Keratinocyte (primary cell): ENCODE results near the gene NUDT7. TPM values are rescaled to one million over a fixed set of nuclear protein-coding genes. Genes with fewer than 3 reads are reported as not detected.

Experiments used
- DNase-seq: peaks from one replicate; pipeline ENCODE4 v3.0.0-alpha.2; 2011; ENCODE audit warnings: low read depth, missing footprints, low spot score
- FAIRE-seq: peaks from 2 replicates; lab custom pipeline; 2011; peaks lifted over from hg19 to GRCh38; lab: Jason Lieb, UNC
- H2AFZ ChIP-seq: 2 replicates; pipeline ENCODE4 v1.6.0; 2012; ENCODE audit warnings: low read length, control low read depth, inconsistent platforms; ENCODE audit not compliant: control insufficient read depth
- H3K27ac ChIP-seq: 2 replicates; pipeline ENCODE4 v1.5.1; 2011; ENCODE audit warnings: low read length; ENCODE audit not compliant: control insufficient read depth, insufficient read depth
- H3K27me3 ChIP-seq: 3 replicates; pipeline ENCODE4 v1.6.0; 2011; ENCODE audit warnings: low read length; ENCODE audit not compliant: control insufficient read depth, insufficient read depth; ENCODE audit errors: extremely low read depth
- H3K36me3 ChIP-seq, 2 experiments: 2 replicates in 1 of 2; 3 replicates in 1 of 2; pipeline ENCODE4 v1.5.1; 2011; ENCODE audit warnings: low read length in 2 of 2, mild to moderate bottlenecking in 1 of 2; ENCODE audit not compliant: control insufficient read depth in 2 of 2, insufficient read depth in 2 of 2; ENCODE audit errors: extremely low read depth in 1 of 2
- H3K4me1 ChIP-seq: 3 replicates; pipeline ENCODE4 v1.5.1; 2011; ENCODE audit warnings: low read length; ENCODE audit not compliant: control insufficient read depth, insufficient read depth; ENCODE audit errors: extremely low read depth
- H3K4me2 ChIP-seq: 3 replicates; pipeline ENCODE4 v1.6.0; 2011; ENCODE audit warnings: low read depth, low read length; ENCODE audit not compliant: control insufficient read depth, insufficient read depth; ENCODE audit errors: extremely low read depth
- H3K4me3 ChIP-seq, 3 experiments: fragments of 200-600 bp in 1 of 3; sonication (generic) in 1 of 3; 2 replicates in 2 of 3; 3 replicates in 1 of 3; pipeline ENCODE4 v1.5.1; 2011 to 2016; ENCODE audit warnings: low read length in 3 of 3, mild to moderate bottlenecking in 3 of 3, control low read depth in 2 of 3, inconsistent platforms in 1 of 3, low read depth in 1 of 3, mixed read lengths in 1 of 3, mixed run types in 1 of 3, moderate library complexity in 1 of 3; ENCODE audit not compliant: control insufficient read depth in 2 of 3, insufficient read depth in 2 of 3; ENCODE audit errors: extremely low read depth in 1 of 3
- H3K79me2 ChIP-seq: 2 replicates; pipeline ENCODE4 v1.6.0; 2012; ENCODE audit warnings: low read length; ENCODE audit not compliant: control insufficient read depth, insufficient read depth
- H3K9ac ChIP-seq: 3 replicates; pipeline ENCODE4 v1.6.0; 2011; ENCODE audit warnings: low read length; ENCODE audit not compliant: control insufficient read depth, insufficient read depth; ENCODE audit errors: extremely low read depth
- H3K9me1 ChIP-seq: 3 replicates; pipeline ENCODE4 v1.6.0; 2011; ENCODE audit warnings: low read length; ENCODE audit not compliant: control insufficient read depth, insufficient read depth; ENCODE audit errors: extremely low read depth
- H3K9me3 ChIP-seq: 2 replicates; pipeline ENCODE4 v1.5.1; 2012; ENCODE audit warnings: low read depth, low read length; ENCODE audit not compliant: control insufficient read depth
- H4K20me1 ChIP-seq: 3 replicates; pipeline ENCODE4 v1.6.0; 2011; ENCODE audit warnings: low read length; ENCODE audit not compliant: control insufficient read depth, insufficient read depth; ENCODE audit errors: extremely low read depth
- CTCF ChIP-seq, 3 experiments: IDR thresholded peaks in 1 of 3; conservative IDR thresholded peaks in 1 of 3; optimal IDR thresholded peaks in 1 of 3; 2 replicates in 2 of 3; 3 replicates in 1 of 3; pipeline versions ENCODE3 to v1.5.1; 2011; ENCODE audit warnings: low read length in 3 of 3, mild to moderate bottlenecking in 3 of 3, moderate library complexity in 2 of 3, control low read depth in 1 of 3, inconsistent platforms in 1 of 3; ENCODE audit not compliant: insufficient read depth in 2 of 3; ENCODE audit errors: extremely low read depth in 1 of 3
- EZH2 ChIP-seq: IDR thresholded peaks from one replicate; pipeline ENCODE4 v1.6.1; 2012; ENCODE audit warnings: inconsistent platforms, mild to moderate bottlenecking, low read length, moderate library complexity
- dilution Hi-C: fragments of 300-500 bp; cut with MboI; formaldehyde crosslinking; loops from one replicate; pipeline ENCODE4 v1.7.0; 2020; ENCODE audit warnings: low sequenced_read_pairs; ENCODE audit not compliant: extremely low pct_ligation_motif_present
- polyA plus RNA-seq, 5 experiments: library from polyadenylated mRNA; depleted of rRNA in 3 of 5; stranded (reverse) in 3 of 5; stranded (forward) in 1 of 5; unstranded in 1 of 5; fragments of >200 nt; gene quantifications; 1 replicate in 1 of 5; 2 replicates in 3 of 5; 3 replicates in 1 of 5; pipeline versions ENCODE4 v1.2.1 to v1.2.3, GENCODE V29; 2011 to 2012; ENCODE audit warnings: missing spikeins in 2 of 5, low read depth in 1 of 5, low replicate concordance in 1 of 5

NUDT7 gene
- polyA plus RNA-seq, 1 donor (not counting 4 experiments of a cell fraction or from before 2014, with no cell fraction given), result 14.6 TPM

DNA sequence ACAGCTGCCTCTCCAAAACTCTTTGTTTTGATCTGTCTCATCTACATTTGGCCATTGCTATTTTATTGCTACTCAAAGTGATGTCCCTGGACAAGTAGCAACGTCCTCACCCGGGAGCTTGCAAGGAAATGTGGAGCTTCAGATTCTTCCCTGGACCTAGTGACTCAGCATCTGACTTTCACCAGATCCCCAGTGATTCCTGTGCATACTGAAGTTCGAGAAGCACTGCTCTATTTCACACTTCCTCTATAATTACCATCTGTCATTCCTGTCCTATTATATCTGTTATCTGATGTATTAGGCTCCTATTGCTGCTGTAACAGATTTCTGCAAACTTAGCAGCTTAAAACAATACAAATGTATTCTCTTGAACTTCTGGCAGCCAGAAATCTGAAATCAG is 37.5 kb downstream of the NUDT7 start:
- no peak overlapping the region for H2AFZ ChIP-seq
- no peak overlapping the region for H3K27ac ChIP-seq
- H4K20me1 ChIP-seq, result no peaks in the 10 kb centered on the region
- H3K79me2 ChIP-seq, result no peaks in the 10 kb centered on the region
- H3K9me3 ChIP-seq, result no peaks in the 10 kb centered on the region
- FAIRE-seq, result no peak
- no peaks in the 10 kb centered on the region for H3K4me1 ChIP-seq
- H3K4me3 ChIP-seq, result no peak overlapping the region
- H3K36me3 ChIP-seq, result no peaks in the 10 kb centered on the region
- H3K9ac ChIP-seq, result no peak overlapping the region
- no peaks in the 10 kb centered on the region for H3K9me1 ChIP-seq
- H3K27me3 ChIP-seq, result no peaks in the 10 kb centered on the region
- dilution Hi-C loops, result no loop called here
- no peak overlapping the region for H3K4me2 ChIP-seq
- TF ChIP-seq EZH2 (no peak), CTCF (optimal IDR thresholded peaks at IDR 0.05 in 1 of 3, IDR thresholded peaks at IDR 0.05 in 1 of 3, conservative IDR thresholded peaks at IDR 0.05 in 1 of 3; ENCODE audit: extremely low read depth in 1 of 3, insufficient read depth in 2 of 3, low read length in 3 of 3) (no peak)
- no peak for DNase-seq

DNA sequence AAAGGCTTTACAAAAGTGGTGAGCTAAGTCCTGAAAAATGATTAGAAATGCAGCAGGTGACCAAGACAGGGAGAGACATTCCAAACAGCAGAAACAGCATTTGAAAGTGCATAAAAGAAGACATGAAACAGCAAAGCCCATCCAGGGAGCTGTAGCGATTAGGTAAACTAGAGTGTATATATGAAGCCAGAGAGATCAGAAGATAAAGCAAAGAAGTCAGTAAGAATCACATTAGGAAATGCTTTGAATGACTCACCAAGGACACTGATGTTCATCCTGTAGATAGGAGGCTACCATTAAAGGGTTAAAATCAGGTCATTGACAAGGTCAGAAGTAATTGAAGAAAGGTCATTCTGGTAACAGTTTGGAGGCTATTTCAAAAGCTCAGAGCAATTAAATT is 38.5 kb downstream of the NUDT7 start:
- FAIRE-seq, result no peak
- H3K79me2 ChIP-seq, result no peaks in the 10 kb centered on the region

More for the DNA sequence above, 38.5 kb downstream of the NUDT7 start:
- no peak for DNase-seq
- H3K27ac ChIP-seq, result no peak overlapping the region
- no peak overlapping the region for H3K9ac ChIP-seq
- H3K9me1 ChIP-seq, result no peaks in the 10 kb centered on the region
- no peaks in the 10 kb centered on the region for H3K9me3 ChIP-seq
- no peak overlapping the region for H2AFZ ChIP-seq
- H3K27me3 ChIP-seq, result no peaks in the 10 kb centered on the region
- dilution Hi-C loops, result no loop called here
- no peaks in the 10 kb centered on the region for H3K4me1 ChIP-seq
- H3K4me3 ChIP-seq, result no peak overlapping the region
- H3K36me3 ChIP-seq, result no peaks in the 10 kb centered on the region
- no peak for TF ChIP-seq EZH2
- no peak for TF ChIP-seq CTCF (optimal IDR thresholded peaks at IDR 0.05 in 1 of 3, IDR thresholded peaks at IDR 0.05 in 1 of 3, conservative IDR thresholded peaks at IDR 0.05 in 1 of 3; ENCODE audit: extremely low read depth in 1 of 3, insufficient read depth in 2 of 3, low read length in 3 of 3)
- H4K20me1 ChIP-seq, result no peaks in the 10 kb centered on the region
- H3K4me2 ChIP-seq, result no peak overlapping the region
